GM06990 (cell line): ENCODE data around the gene RPGRIP1L.

Experiments
- DNase-seq: peaks from one replicate; pipeline ENCODE4 v3.0.0-alpha.2; 2011; ENCODE audit not compliant: insufficient read length; ENCODE audit errors: extremely low read depth
- H3K27me3 ChIP-seq: replicated peaks from 2 replicates; pipeline ENCODE4 v1.6.0; 2011; ENCODE audit warnings: low read length; ENCODE audit not compliant: control insufficient read depth, insufficient read depth
- H3K36me3 ChIP-seq: 2 replicates; pipeline ENCODE4 v1.5.1; 2011; ENCODE audit warnings: low read length; ENCODE audit not compliant: control insufficient read depth, insufficient read depth
- H3K4me3 ChIP-seq: replicated peaks from 2 replicates; pipeline ENCODE4 v1.5.1; 2011; ENCODE audit warnings: low read depth, mild to moderate bottlenecking, control low read depth, low read length
- TF ChIP-seq, protein P1 (sequence below): IDR thresholded peaks from 2 replicates; pipeline ENCODE4 v1.5.1; 2011; ENCODE audit warnings: low read length, control low read depth, mild to moderate bottlenecking, inconsistent platforms; ENCODE audit not compliant: insufficient read depth, poor library complexity, severe bottlenecking

The RPGRIP1L gene

DNA sequence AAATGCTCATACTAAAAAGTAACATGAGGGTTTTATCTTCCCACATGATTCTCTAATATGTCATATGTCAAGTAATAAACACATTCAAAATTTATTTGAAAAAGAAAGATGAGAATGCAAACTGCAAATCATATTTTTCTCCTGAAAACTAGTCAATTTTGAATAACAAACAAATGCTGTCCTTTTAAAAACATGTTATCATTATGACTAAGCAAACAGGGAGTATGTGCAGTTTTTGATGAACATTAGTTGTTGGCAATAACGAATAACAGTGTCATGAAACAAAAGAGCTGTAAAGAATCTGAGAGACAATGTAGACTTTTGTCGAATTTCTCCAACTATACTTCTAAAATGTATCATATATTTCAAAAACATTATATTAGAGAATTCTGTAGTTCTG, 34.8 kb downstream of the RPGRIP1L start:
- H3K36me3 ChIP-seq, result no peaks in the 10 kb centered on the region
- TF ChIP-seq, protein P1, sequence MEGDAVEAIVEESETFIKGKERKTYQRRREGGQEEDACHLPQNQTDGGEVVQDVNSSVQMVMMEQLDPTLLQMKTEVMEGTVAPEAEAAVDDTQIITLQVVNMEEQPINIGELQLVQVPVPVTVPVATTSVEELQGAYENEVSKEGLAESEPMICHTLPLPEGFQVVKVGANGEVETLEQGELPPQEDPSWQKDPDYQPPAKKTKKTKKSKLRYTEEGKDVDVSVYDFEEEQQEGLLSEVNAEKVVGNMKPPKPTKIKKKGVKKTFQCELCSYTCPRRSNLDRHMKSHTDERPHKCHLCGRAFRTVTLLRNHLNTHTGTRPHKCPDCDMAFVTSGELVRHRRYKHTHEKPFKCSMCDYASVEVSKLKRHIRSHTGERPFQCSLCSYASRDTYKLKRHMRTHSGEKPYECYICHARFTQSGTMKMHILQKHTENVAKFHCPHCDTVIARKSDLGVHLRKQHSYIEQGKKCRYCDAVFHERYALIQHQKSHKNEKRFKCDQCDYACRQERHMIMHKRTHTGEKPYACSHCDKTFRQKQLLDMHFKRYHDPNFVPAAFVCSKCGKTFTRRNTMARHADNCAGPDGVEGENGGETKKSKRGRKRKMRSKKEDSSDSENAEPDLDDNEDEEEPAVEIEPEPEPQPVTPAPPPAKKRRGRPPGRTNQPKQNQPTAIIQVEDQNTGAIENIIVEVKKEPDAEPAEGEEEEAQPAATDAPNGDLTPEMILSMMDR, result no peak
- H3K27me3 ChIP-seq, result no peaks in the 10 kb centered on the region
- H3K4me3 ChIP-seq, result no peak overlapping the region
- no peak for DNase-seq

DNA sequence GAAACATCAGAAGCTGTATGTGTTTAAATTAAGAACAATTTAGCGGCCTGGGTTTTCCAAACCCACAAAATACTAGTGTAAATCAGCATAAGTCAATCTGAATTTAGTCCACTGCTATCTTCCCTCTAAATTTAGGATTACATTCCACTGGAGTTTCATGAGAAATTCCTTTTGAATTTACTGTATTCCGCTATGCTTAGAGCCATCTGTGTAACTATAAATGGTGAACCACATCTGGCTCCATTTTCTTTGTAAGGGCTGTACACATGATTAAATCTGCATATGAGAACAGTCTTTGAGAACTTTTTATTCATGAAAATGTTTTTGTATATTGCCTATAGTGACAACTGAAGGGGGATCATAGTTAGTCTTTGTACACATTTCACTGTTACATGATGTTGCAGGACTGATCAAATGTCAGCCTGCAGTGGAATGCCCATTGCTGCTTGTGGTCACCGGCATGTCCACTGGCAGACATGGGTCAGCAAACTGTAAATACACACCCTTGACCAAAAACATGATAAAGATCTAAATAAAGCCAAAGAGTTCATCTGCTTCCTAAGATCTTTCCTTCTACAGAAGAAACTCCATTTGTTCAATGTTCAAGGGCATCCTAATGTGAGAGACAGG, 36.8 kb downstream of the RPGRIP1L start:
- no peak for DNase-seq

DNA sequence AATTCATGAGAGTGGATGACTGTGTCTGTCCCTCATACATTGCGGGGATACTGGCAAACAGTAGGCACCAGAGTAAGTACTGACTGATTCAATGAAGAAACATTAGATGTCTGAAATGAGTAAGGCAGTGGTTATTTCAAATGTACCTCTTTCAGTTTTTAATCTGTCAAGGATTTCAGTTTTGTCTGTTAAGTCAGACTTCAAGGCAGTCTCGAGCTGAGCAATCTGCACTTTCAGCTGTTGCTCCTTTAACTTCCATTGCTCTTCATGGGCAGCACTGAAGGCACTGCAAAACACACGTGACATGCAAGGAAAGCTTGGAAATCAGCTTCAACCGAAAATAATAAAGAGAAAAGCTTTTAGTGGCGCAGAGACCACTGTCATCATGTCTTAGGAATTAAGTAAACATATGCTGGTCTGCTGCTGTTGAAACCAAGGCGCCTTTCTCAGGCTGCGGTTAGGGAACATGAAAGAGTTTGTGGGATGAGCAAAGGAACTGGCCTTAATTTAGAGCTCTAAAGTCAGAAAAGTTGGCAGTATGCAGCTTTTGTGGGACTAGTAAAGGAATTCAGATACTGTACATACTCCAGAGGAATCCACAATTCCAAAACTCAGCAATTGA, 38.8 kb downstream of the RPGRIP1L start:
- no peak for DNase-seq
- H3K4me3 ChIP-seq, result no peak overlapping the region
- TF ChIP-seq, protein P1, result no peak
- H3K36me3 ChIP-seq, result no peaks in the 10 kb centered on the region
- H3K27me3 ChIP-seq, result no peaks in the 10 kb centered on the region

More for the DNA sequence above, 36.8 kb downstream of the RPGRIP1L start:
- Histone ChIP-seq H3K27me3 (no peaks in the 10 kb centered on the region), H3K36me3 (no peaks in the 10 kb centered on the region), H3K4me3 (no peak overlapping the region)
- TF ChIP-seq, protein P1, result no peak

DNA sequence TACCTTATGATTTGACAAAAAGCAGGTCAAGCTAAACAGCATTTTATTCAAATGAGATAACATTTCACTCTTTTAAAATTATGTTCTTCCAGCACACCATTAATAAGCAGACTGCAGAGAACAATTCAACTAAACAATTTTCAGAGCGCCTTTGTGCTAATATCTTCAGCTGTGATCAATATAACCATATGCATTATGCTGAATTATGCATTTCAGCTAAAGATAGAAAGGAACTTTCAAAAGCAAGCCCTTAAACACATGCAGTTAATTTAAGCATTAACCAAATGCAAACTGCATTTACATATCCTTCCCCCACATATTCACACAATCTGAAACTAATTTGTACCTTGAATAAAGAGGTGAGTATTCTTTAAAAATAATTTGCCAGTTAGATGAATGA, 41.6 kb downstream of the RPGRIP1L start:
- no peak overlapping the region for H3K4me3 ChIP-seq
- DNase-seq, result no peak
- TF ChIP-seq, protein P1, result no peak

DNA sequence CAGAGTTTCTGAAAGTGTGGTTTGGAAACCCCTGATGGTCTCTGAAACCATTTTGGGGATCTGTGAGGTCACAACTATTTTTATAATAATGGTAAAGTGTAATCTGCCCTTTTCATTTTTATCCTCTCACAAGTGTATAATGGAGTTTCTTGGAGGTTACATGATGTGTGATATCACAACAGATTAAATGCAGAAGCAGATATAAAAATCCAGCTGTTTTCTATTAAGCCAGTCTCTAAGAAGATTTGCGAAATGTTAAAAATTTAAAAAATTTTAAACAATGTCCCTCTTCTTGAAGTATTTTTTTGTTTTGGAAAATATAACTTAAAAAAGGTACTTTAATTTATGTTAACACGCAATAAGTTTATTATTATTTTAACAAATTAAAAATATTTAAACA, 48.7 kb downstream of the RPGRIP1L start:
- no peak overlapping the region for H3K4me3 ChIP-seq
- DNase-seq, result no peak
- TF ChIP-seq, protein P1, result no peak
- H3K36me3 ChIP-seq, result no peaks in the 10 kb centered on the region
- H3K27me3 ChIP-seq, result no peaks in the 10 kb centered on the region

More for the DNA sequence above, 41.6 kb downstream of the RPGRIP1L start:
- H3K27me3 ChIP-seq, result no peaks in the 10 kb centered on the region
- H3K36me3 ChIP-seq, result no peaks in the 10 kb centered on the region
